ENCODE measurements around the gene CCDC85A.

GRCh38 chr2:56344771-56345170 lies 161.0 kb downstream of the CCDC85A start:
- TF ChIP-seq CTCF (IDR thresholded peaks at IDR 0.05) = no peak
- TF ChIP-seq POLR2A (IDR thresholded peaks at IDR 0.05) = no peak
- no peak for TF ChIP-seq POLR2AphosphoS5 (IDR thresholded peaks at IDR 0.05)
- TF ChIP-seq EP300 (IDR thresholded peaks at IDR 0.05) = no peak
